ENCODE measurements around the gene GSK3A. TPM values are rescaled to one million over a fixed set of nuclear protein-coding genes. Genes with fewer than 3 reads are reported as not detected.

GSK3A gene
- total RNA-seq, 1 experiment from 2014 or later = 33.7 TPM

GRCh38 chr19:42281146-42281826 is 38.9 kb upstream of the GSK3A start:
- no peak for DNase-seq (ENCODE audit: low read depth)

DNA sequence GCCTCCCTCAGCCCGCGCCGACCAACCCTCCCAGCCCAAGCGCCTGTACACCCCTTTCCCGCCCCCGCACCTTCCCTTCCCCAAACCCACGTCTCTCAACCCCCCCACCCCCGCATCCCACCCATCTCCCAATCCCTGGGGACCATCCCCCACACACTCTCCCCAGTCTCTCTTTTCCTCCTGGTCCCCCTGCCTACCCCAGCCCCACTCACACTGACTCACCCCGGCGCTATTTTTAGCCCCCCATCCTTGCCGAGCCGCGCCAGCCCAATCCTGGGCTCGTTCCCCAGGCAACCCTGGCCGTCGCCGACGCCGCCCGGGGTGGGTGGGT is 38.4 kb upstream of the GSK3A start:
- DNase-seq (ENCODE audit: low read depth) = peak; percentile 41

- DNase-seq (ENCODE audit: low read depth) = peak; percentile 91
Measured at GRCh38 chr19:42279902-42280814, 37.8 kb upstream of the GSK3A start.

DNA sequence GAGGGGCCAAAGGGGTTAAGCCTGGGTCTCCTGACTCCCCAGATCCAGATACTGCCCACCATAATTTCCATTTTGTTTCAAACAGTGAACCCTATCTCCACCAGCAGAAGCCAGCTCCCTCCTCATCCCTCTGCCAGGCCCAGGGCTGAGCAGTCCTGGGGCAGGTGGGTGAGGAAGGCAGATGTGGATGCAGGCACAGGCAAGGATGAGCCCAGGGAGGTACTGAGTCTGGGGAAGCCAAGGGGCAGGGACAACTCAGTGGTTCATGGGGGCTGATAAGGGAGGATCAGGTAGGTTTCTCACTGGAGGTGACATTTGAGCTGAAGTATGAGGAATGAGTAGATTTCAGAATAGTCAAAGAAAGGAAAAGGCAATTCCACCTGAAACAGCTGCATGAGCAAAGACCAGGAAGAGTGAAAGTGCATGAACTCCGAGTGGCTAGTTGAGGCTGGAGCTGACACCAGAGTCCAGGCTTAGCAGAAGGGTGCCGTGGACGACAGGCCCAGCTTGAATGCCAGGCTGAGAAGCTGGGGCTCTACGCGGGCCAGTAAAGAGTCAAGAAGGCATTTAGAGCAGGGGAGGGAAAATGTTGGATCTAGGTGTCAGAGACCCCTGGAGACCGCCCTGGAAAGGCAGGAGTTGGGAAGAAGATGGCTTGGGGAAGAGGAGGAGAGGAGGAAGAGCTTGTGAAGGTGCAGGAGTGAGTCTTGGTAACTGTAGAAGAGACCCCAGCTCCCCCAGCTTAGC is 36.9 kb upstream of the GSK3A start:
- no peak for DNase-seq (ENCODE audit: low read depth)

GRCh38 chr19:42278452-42279154 is 36.2 kb upstream of the GSK3A start:
- no peak for DNase-seq (ENCODE audit: low read depth)

DNA sequence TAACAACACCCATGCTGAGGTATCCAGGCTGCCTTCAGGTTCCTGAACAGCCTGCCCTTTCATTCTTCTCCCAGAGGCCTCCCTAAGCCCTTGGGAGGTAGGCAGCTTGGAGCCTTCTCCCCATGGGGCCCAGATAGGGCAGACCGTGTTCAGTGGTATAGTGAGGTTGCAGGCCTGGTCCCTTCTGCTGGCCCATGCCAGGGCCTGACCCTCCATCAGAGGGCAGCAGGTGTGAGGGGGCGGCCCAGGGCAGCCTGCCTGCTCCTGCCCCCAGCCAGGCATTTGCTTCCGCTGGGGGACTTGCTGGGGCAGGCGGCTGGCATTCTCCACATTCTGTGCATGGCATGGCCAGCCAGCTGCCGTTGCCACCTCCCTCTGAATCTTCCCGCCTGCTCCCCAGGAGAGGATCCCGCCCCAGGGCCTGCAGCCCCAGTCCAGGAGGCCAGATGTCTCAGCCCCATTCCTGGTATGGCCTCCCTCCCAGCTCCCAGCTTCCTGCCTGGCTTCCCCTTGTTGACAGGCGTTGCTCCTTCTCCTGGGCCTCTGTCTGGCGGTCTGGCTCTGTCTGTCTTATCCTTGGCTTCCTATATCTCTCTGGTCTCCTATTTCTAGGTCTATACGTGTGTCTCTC is 35.5 kb upstream of the GSK3A start:
- peak; percentile 80 for DNase-seq (ENCODE audit: low read depth)

- no peak for DNase-seq (ENCODE audit: low read depth)
Measured at GRCh38 chr19:42276821-42277220, 34.4 kb upstream of the GSK3A start.

DNA sequence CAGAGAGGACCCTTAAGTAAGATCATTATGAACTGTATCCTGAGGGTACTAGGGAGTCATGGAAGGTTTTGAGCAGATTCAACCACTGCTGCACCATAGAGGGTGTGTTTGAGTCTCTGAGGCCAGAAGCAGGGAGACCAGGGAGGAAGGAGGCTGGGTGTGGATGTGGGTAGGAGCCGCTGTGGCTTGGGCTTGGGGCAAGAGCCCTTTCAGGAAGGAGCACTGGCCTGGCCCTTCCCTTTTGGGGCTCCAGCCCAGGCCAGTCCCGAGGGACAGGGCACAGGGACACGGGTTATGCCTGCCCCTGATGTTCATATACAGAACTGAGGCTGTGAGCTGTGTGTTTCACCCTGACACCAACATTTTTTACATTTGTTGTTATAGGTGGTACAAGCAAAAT is 33.9 kb upstream of the GSK3A start:
- DNase-seq (ENCODE audit: low read depth) = no peak

- no peak for DNase-seq (ENCODE audit: low read depth)
Measured at GRCh38 chr19:42275517-42275916, 33.1 kb upstream of the GSK3A start.

GRCh38 chr19:42275103-42275502 is 32.7 kb upstream of the GSK3A start:
- DNase-seq (ENCODE audit: low read depth) = no peak

GRCh38 chr19:42274065-42274682 is 31.8 kb upstream of the GSK3A start:
- DNase-seq (ENCODE audit: low read depth) = no peak

DNA sequence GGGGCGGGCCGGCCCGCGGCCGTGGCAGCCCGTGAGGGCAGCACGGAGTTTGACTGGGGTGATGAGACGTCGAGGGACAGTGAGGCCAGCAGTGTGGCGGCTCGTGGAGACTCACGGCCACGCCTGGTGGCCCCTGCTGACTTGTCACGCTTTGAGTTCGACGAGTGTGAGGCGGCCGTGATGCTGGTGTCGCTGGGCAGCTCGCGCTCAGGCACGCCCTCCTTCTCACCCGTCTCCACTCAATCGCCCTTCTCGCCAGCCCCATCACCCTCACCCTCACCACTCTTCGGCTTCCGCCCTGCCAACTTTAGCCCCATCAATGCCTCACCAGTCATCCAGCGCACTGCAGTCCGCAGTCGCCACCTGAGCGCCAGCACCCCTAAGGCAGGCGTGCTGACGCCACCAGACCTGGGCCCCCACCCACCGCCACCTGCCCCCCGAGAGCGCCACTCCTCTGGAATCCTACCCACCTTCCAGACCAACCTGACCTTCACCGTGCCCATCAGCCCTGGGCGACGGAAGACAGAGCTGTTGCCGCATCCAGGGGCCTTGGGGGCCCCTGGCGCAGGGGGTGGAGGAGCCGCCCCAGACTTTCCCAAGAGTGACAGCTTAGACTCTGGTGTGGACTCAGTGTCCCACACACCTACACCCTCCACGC is 31.1 kb upstream of the GSK3A start:
- DNase-seq (ENCODE audit: low read depth) = no peak

DNA sequence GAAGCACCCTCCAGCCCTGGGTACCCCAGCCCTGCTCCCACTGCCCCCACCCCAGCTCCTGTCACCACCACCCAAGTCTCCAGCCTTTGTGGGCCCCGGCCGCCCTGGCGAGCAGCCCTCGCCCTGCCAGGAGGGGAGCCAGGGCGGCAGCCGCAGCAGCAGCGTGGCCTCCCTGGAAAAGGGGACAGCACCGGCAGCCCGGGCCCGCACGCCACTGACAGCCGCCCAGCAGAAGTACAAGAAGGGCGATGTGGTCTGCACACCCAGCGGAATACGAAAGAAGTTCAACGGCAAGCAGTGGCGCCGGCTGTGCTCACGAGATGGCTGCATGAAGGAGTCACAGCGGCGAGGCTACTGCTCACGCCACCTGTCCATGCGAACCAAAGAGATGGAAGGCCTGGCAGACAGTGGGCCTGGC is 30.6 kb upstream of the GSK3A start:
- DNase-seq (ENCODE audit: low read depth) = no peak

DNA sequence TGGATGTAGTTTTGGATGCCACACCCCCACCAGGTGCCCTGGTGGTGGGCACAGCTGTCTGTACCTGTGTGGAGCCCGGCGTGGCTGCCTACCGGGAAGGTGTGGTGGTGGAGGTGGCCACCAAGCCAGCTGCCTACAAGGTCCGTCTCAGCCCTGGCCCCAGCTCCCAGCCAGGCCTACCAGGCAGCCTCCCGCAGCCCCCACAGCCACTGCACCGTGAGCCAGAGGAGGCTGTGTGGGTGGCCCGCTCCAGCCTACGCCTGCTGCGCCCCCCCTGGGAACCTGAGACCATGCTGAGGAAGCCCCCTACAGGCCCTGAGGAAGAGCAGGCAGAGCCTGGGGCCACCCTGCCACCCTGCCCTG is 30.1 kb upstream of the GSK3A start:
- DNase-seq (ENCODE audit: low read depth) = no peak

DNA sequence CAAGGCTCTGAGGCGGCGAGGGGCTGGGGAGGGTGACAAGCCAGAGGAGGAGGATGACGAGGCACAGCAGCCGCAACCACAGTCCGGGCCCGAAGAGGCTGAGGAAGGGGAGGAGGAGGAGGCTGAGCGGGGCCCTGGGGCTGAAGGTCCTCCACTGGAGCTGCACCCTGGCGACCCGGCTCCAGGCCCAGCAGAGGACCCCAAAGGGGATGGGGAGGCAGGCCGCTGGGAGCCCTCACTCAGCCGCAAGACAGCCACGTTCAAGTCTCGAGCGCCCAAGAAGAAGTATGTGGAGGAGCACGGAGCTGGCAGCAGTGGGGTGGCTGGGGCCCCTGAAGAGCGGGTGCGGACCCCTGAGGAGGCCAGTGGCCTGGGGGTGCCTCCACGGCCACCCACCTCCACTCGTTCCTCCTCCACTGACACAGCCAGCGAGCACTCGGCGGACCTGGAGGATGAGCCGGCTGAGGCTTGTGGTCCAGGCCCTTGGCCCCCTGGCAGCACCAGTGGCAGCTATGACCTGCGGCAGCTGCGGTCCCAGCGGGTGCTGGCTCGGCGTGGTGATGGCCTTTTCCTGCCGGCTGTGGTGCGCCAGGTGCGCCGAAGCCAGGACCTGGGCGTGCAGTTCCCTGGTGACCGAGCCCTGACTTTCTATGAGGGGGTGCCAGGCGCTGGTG is 29.6 kb upstream of the GSK3A start:
- DNase-seq (ENCODE audit: low read depth) = no peak

GRCh38 chr19:42271045-42271419 is 28.6 kb upstream of the GSK3A start:
- DNase-seq (ENCODE audit: low read depth) = peak; percentile 22

- peak; percentile 87 for DNase-seq (ENCODE audit: low read depth)
Measured at GRCh38 chr19:42270346-42271044, 28.1 kb upstream of the GSK3A start.

DNA sequence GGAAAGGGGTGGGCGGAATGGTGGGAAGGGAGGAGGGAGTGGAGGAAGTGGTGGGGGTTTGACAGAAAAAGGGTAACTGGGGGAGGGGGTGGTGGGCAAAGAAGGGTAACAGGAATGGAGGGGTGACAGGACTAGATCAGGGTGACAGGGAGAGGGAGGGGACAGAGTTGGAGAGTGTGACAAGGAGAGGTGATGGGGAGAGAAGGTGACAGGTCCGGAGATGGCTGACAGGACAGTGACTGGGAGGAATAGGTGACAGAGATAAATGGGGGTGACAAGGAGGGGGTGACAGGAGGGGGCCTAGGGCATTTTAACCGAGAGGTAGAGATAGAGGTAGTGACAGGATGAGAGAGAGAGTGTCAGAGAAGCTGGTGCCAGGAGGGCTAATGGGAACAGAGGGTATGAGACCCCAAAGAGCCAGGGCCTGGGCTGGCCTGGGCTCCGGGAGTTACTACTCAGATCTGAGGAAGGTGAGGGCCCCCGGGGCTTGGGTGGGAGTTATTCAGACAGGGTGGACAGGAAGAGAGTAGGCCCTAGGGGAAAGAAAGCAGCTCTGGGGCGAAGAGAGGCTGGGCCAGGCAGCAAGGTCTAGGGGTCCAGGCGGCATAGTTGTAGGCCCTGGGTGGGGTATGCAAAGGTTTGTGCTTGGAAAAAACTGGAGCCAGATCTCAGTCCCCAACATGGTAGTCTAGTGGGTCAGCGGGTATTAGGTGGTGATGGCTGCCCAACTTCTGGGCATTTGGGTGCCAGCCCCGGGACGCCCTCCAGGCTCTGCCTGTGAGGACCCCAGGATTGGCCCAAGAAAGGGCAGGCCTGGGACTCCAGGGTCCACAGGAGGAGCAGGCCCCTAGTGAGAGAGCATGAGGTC is 27.3 kb upstream of the GSK3A start:
- no peak for DNase-seq (ENCODE audit: low read depth)

Measured in LHCN-M2 (cell line).